Measurements from ENCODE around the gene KIAA2012.

GRCh38 chr2:202037086-202037485 lies 36.0 kb upstream of the KIAA2012 start:
- TF ChIP-seq CREB1 (IDR thresholded peaks at IDR 0.05; ENCODE audit: low read depth) (no peak), EGR1 (IDR thresholded peaks at IDR 0.05) (no peak), MAX (IDR thresholded peaks at IDR 0.05) (no peak), USF1 (IDR thresholded peaks at IDR 0.05) (no peak), NFIC (IDR thresholded peaks at IDR 0.05) (no peak), CEBPB (IDR thresholded peaks at IDR 0.05) (no peak)
